GM21515 (cell line): ENCODE data around the gene VSIR.

Source experiments
- ATAC-seq: cut with Tn5 transposase; IDR thresholded peaks from one replicate; pipeline ENCODE4 v1.9.1; 2021; ENCODE audit not compliant: unreplicated experiment

VSIR gene

GRCh38 chr10:71734797-71735196, 38.5 kb downstream of the VSIR start:
- no peak for ATAC-seq

GRCh38 chr10:71731791-71732190, 41.5 kb downstream of the VSIR start:
- no peak for ATAC-seq

- no peak for ATAC-seq
Measured at GRCh38 chr10:71729161-71729636, 44.1 kb downstream of the VSIR start.

- ATAC-seq = peak; percentile 57
Measured at GRCh38 chr10:71727738-71728737, 45.3 kb downstream of the VSIR start.

GRCh38 chr10:71727105-71727737, 46.1 kb downstream of the VSIR start:
- ATAC-seq = peak; percentile 49

GRCh38 chr10:71726580-71727104, 46.7 kb downstream of the VSIR start:
- no peak for ATAC-seq

- ATAC-seq = no peak
Measured at GRCh38 chr10:71725998-71726579, 47.2 kb downstream of the VSIR start.

GRCh38 chr10:71725249-71725648, 48.1 kb downstream of the VSIR start:
- no peak for ATAC-seq

- ATAC-seq = no peak
Measured at GRCh38 chr10:71724539-71724938, 48.8 kb downstream of the VSIR start.

GRCh38 chr10:71723311-71723710, 50.0 kb downstream of the VSIR start:
- no peak for ATAC-seq

- ATAC-seq = no peak
Measured at GRCh38 chr10:71722849-71723248, 50.5 kb downstream of the VSIR start.

- no peak for ATAC-seq
Measured at GRCh38 chr10:71721313-71721712, 52.0 kb downstream of the VSIR start.

- ATAC-seq = no peak
Measured at GRCh38 chr10:71720288-71720687, 53.0 kb downstream of the VSIR start.

GRCh38 chr10:71719464-71720201, 53.7 kb downstream of the VSIR start, which contains the start of gene C10orf105:
Gene C10orf105 (minus strand): TSS chr10:71719778. CDS start chr10:71716337, 3,441 bp downstream.
- ATAC-seq = no peak

GRCh38 chr10:71719042-71719441, 54.3 kb downstream of the VSIR start:
- no peak for ATAC-seq

GRCh38 chr10:71718165-71718698, 55.1 kb downstream of the VSIR start:
- no peak for ATAC-seq

GRCh38 chr10:71717551-71717951, 55.8 kb downstream of the VSIR start:
- ATAC-seq = no peak

- no peak for ATAC-seq
Measured at GRCh38 chr10:71717056-71717455, 56.3 kb downstream of the VSIR start.

- no peak for ATAC-seq
Measured at GRCh38 chr10:71716426-71716825, 56.9 kb downstream of the VSIR start.

GRCh38 chr10:71715860-71716259, 57.5 kb downstream of the VSIR start:
- no peak for ATAC-seq
